ENCODE data around the gene KIF26A. TPM values are rescaled to one million over a fixed set of nuclear protein-coding genes. Genes with fewer than 3 reads are reported as not detected.

The KIF26A gene
- total RNA-seq, 4 donors from 2014 or later: 3.7 to 5.3 (median 4.5) TPM

DNA sequence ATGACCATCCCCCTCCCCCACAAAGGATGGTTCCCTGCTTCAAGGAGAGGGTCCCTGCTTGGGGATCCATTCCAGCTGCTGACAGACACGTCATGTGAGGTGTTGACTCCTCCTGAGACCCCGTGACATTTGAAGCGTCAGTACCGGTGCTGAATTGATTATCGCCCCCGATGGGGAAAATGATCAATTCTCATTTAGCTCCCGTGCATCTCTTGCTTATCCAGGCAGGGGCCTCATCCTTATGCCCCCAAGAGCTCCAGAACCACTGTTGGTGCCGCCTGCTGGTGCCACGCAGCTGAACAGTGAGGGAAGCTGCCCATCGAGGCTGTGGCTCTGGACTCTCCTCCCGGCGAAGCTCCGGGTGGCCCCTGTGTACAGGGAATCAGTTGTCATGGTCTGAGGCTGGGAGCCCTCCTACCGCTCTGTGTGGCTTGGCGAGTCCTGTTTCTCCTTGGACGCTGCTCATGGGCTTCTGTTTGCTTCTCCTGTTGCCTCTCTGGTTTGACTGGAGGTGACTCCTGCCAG lies 4.6 kb downstream of the KIF26A start:
- DNase-seq (ENCODE audit: low spot score in 2 of 2): no peak
- intact Hi-C loops (cut with DNase I; ENCODE audit: low total_unique reads): loop anchor here (5.0 kb wide), 2 partner anchors 179 to 1921 kb away; no protein-coding TSS in a partner anchor
- TF ChIP-seq POLR2A (IDR thresholded peaks at IDR 0.05): no peak
- TF ChIP-seq, protein P1, sequence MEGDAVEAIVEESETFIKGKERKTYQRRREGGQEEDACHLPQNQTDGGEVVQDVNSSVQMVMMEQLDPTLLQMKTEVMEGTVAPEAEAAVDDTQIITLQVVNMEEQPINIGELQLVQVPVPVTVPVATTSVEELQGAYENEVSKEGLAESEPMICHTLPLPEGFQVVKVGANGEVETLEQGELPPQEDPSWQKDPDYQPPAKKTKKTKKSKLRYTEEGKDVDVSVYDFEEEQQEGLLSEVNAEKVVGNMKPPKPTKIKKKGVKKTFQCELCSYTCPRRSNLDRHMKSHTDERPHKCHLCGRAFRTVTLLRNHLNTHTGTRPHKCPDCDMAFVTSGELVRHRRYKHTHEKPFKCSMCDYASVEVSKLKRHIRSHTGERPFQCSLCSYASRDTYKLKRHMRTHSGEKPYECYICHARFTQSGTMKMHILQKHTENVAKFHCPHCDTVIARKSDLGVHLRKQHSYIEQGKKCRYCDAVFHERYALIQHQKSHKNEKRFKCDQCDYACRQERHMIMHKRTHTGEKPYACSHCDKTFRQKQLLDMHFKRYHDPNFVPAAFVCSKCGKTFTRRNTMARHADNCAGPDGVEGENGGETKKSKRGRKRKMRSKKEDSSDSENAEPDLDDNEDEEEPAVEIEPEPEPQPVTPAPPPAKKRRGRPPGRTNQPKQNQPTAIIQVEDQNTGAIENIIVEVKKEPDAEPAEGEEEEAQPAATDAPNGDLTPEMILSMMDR (IDR thresholded peaks at IDR 0.05): no peak

DNA sequence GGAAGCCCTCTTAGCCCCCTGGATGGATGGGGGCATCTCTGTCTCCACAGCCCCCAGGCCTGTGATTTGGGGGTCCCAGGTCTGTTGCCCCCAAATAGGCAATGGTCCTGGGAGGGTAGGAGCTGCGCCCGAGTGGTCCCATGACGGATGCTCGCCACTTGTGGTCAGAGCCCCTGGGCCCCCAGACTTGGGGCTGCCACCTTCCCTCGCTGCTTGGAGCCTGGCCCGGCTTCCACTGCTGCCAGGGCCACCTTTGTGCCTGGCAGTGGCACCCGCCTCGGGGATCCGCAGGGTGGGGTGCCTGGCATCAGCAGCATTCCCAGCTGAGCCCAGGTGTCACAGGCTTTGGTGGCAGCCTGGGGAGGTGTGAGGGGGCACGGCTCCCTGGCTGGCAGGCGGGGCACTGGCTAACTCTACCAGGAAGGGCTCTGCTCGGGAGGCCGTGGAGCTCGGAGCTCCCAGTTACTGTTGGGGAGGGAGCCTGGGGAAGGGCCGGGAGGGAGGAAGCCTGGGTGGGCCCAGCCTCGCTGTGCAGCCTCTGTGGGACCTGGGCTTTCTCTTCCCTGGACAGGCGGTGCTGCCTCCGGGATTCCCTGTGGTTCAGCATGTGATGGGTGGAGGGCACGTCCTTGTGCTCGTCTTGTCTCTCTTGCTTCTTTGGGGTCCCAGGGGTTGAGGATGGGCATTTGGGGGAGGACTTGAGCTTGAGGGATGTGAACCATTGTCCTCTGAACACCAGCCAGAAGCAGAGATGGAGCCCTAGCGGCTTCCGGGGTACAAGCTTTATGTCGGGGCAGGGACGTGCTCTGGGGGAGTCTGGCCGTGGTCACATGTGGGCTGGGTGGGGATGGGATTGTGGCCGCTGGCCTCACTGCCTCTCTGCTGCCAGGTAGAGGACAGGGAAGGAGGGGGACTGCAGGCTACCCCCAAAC lies 5.4 kb downstream of the KIF26A start:
- TF ChIP-seq POLR2A (IDR thresholded peaks at IDR 0.05): no peak
- TF ChIP-seq, protein P1 (IDR thresholded peaks at IDR 0.05): no peak
- intact Hi-C loops (cut with DNase I; ENCODE audit: low total_unique reads): loop anchor here (5.0 kb wide), 2 partner anchors 179 to 1921 kb away; no protein-coding TSS in a partner anchor
- H3K4me3 ChIP-seq (ENCODE audit: low read depth, poor library complexity, severe bottlenecking): no peak overlapping the region
- WGBS, 2 donors: 77 to 80% methylated on average over 23 to 24 of the region's 26 CpGs
- no peak for DNase-seq (ENCODE audit: low spot score in 2 of 2)

More for the DNA sequence above, 4.6 kb downstream of the KIF26A start:
- 80% methylated on average over 15 to 16 of the region's 16 CpGs for WGBS, 2 donors
- no peak overlapping the region for H3K4me3 ChIP-seq (ENCODE audit: low read depth, poor library complexity, severe bottlenecking)

DNA sequence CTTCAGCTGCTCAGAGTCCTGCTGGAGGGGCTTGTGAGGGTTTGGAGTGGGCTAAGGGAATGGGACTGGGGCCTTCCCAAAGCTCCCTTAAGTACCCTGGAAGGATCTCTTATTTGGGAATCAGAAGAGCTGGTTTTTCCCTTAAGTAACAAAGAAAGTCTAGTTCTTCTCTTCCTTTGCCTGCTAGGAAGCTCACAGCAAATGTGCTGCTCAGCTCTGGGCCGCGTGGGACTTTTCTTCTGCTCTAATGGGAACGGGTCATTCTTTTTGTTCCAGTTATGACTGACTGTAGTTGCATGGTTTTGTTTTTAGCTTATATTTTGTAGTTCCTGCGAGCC lies 6.0 kb downstream of the KIF26A start:
- TF ChIP-seq POLR2A (IDR thresholded peaks at IDR 0.05): no peak
- TF ChIP-seq, protein P1 (IDR thresholded peaks at IDR 0.05): no peak
- no peak for DNase-seq (ENCODE audit: low spot score in 2 of 2)
- no peak overlapping the region for H3K4me3 ChIP-seq (ENCODE audit: low read depth, poor library complexity, severe bottlenecking)
- 86 to 87% methylated on average over 4 of the region's 4 CpGs for WGBS, 2 donors
- intact Hi-C loops (cut with DNase I; ENCODE audit: low total_unique reads): loop anchor here (5.0 kb wide), 2 partner anchors 178 to 1922 kb away; no protein-coding TSS in a partner anchor

DNA sequence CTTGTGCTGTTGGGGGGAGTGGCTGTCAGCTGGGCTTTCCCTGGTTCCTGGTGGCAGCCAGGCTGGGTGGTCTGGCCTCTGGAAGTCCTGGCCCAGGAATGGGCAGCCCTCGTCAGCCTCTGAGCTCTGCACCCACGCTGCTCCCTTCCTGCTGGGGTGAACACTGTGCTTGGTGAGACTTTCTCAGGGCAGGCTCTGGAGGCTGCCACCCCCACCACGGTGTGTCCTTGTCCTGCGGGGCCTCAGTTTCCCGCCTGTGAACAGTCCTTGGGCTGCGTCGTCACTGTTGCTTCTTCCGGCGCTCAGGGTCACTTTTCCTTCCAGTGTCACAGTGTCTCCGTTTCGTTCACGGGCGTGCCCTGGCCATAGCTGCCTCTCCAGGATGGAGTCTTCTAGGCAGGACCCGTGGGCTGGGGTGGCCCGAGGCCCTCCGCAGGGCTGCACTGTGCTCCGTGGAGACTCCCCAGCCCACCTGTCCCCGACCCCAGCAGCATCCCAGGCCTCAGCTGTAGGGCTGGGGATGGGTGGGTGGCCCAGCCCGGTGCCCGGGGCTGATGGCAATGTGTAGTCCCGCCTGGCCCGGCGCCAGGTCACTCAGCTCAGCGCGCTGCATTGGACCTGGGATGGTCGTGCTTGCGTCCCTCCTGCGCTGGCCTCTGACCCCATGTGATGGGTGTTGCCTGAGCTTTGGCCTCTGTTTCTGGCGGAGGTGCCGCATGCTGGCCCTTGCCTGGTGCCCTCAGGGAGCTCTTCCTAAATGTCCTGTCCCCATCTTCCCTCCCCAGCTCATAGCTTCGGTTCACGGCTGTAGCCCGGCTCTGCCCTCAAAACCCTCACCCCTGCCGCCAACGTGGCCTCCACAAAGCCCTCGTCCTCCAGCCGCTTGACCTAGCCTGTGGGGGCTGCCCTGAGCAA lies 6.8 kb downstream of the KIF26A start:
- WGBS, 2 donors: 78% methylated on average over 37 of the region's 37 CpGs
- no peak for DNase-seq (ENCODE audit: low spot score in 2 of 2)
- no peak for TF ChIP-seq POLR2A (IDR thresholded peaks at IDR 0.05)
- TF ChIP-seq, protein P1 (IDR thresholded peaks at IDR 0.05): no peak
- no peak overlapping the region for H3K4me3 ChIP-seq (ENCODE audit: low read depth, poor library complexity, severe bottlenecking)
- intact Hi-C loops (cut with DNase I; ENCODE audit: low total_unique reads): loop anchor here (5.0 kb wide), 2 partner anchors 177 to 1923 kb away; no protein-coding TSS in a partner anchor

DNA sequence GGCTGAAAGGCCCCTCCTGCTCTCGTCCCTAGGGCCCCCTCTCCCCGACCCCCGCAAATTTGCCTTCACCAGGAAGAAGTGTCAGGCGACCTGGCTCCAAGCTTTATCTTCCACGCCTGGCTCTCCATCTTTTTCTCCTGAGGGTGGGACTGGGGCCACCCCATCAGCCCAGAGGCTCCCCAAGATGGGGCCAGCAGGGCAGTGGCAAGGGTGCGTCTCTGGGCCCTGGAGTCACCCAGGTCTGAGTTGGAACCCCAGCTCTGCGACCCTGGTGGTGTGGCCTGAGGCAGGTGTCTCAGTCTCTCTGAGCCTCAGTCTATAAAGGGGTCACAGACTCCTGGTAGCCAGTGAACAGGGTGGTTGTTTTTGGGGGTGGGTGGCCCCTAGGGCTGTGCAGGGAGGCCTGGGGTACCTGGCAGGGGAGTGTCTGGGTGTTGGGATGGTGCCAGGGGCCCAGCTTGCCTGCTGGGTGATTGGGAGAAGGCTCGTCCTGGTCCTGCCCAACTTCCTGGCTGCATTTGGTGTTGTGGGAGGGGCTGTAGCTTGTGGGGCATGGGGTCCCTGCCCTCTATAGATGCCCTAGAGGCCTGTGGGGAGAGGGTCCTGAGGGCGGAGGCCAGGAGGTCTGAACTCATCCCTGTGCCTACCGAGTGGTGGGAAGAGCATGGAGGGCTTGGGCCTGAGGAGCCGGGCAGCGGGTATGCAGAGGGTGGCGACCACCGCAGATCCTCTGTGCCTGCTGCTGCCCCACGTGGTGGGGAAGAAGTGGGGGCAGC lies 7.6 kb downstream of the KIF26A start:
- no peak for DNase-seq (ENCODE audit: low spot score in 2 of 2)
- 80 to 81% methylated on average over 14 to 15 of the region's 15 CpGs for WGBS, 2 donors
- H3K4me3 ChIP-seq (ENCODE audit: low read depth, poor library complexity, severe bottlenecking): no peak overlapping the region
- intact Hi-C loops (cut with DNase I; ENCODE audit: low total_unique reads): no loop called here
- TF ChIP-seq POLR2A (IDR thresholded peaks at IDR 0.05): no peak
- TF ChIP-seq, protein P1 (IDR thresholded peaks at IDR 0.05): no peak

All from lower leg skin (tissue), 4 donors.